ENCODE measurements around the gene MCRIP2.

DNA sequence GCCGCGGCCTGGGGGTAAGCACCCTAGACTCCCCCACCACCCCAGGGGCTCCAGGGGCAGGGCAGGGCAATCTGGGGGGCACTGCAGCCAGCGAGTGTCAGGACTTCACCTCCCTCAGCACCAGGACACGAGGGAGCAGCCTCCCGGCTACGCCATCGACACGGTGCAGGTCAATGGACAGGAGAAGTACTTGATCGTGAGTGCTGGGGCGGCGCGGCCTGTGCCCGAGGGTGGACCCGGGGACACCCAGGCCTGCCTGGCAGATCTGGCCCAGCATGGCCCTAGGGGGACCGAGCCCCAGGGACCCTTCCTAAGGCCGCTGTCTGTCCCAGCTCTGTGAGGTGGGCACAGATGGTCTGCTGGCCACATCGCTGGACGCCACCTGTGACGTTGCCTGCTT is 30.7 kb downstream of the MCRIP2 start:
- TF ChIP-seq, protein P1, sequence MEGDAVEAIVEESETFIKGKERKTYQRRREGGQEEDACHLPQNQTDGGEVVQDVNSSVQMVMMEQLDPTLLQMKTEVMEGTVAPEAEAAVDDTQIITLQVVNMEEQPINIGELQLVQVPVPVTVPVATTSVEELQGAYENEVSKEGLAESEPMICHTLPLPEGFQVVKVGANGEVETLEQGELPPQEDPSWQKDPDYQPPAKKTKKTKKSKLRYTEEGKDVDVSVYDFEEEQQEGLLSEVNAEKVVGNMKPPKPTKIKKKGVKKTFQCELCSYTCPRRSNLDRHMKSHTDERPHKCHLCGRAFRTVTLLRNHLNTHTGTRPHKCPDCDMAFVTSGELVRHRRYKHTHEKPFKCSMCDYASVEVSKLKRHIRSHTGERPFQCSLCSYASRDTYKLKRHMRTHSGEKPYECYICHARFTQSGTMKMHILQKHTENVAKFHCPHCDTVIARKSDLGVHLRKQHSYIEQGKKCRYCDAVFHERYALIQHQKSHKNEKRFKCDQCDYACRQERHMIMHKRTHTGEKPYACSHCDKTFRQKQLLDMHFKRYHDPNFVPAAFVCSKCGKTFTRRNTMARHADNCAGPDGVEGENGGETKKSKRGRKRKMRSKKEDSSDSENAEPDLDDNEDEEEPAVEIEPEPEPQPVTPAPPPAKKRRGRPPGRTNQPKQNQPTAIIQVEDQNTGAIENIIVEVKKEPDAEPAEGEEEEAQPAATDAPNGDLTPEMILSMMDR (conservative IDR thresholded peaks at IDR 0.05 in 1 of 2, IDR thresholded peaks at IDR 0.05 in 1 of 2; ENCODE audit: extremely low read depth in 1 of 2, insufficient read depth in 1 of 2, low read depth in 1 of 2, low read length in 2 of 2), result no peak
- TF ChIP-seq EZH2 (IDR thresholded peaks at IDR 0.05; ENCODE audit: borderline replicate concordance, low read length), result no peak

Data from mammary epithelial cell (primary cell).